HepG2 (cell line): ENCODE measurements around the gene AANAT. TPM values are rescaled to one million over a fixed set of nuclear protein-coding genes. Genes with fewer than 3 reads are reported as not detected.

ENCODE experiments used
- HOXA7 ChIP-seq: sonication (generic); formaldehyde crosslinking; IDR thresholded peaks from 2 replicates; pipeline ENCODE4 v1.8.1; 2022; ENCODE audit warnings: mild to moderate bottlenecking, missing genetic modification reagents, moderate library complexity
- KDM2A ChIP-seq: sonication (generic); formaldehyde crosslinking; IDR thresholded peaks from 2 replicates; pipeline ENCODE4 v1.4.0; 2020; ENCODE audit warnings: low read depth, missing genetic modification reagents, borderline replicate concordance
- KDM4B ChIP-seq: sonication (generic); formaldehyde crosslinking; IDR thresholded peaks from 2 replicates; pipeline ENCODE4 v1.4.0; 2020; ENCODE audit warnings: missing genetic modification reagents
- MTA1 ChIP-seq: sonication (generic); formaldehyde crosslinking; IDR thresholded peaks from 2 replicates; pipeline ENCODE4 v1.4.0; 2020; ENCODE audit warnings: missing genetic modification reagents, mild to moderate bottlenecking, borderline replicate concordance
- RORA ChIP-seq: sonication (generic); formaldehyde crosslinking; IDR thresholded peaks from 2 replicates; pipeline ENCODE4 v1.5.0; 2020; ENCODE audit warnings: mild to moderate bottlenecking, missing genetic modification reagents, moderate library complexity
- SIN3A ChIP-seq: IDR thresholded peaks from 2 replicates; pipeline ENCODE4 v1.6.1; 2011; ENCODE audit warnings: low read depth, mild to moderate bottlenecking, control low read depth, low read length, borderline replicate concordance
- TBX2 ChIP-seq: sonication (generic); formaldehyde crosslinking; IDR thresholded peaks from 2 replicates; pipeline ENCODE4 v1.5.0; 2020; ENCODE audit warnings: missing genetic modification reagents, mild to moderate bottlenecking, borderline replicate concordance
- TCF12 ChIP-seq, 2 experiments: fragments of 450-650 bp in 1 of 2; sonication (generic) in 1 of 2; formaldehyde crosslinking in 1 of 2; IDR thresholded peaks; 2 replicates each; pipeline versions ENCODE4 v1.6.1 to v1.8.0; 2017 to 2022; ENCODE audit warnings: antibody characterized with exemption in 1 of 2, mild to moderate bottlenecking in 1 of 2, missing genetic modification reagents in 1 of 2, moderate library complexity in 1 of 2
- ZBTB8A ChIP-seq: sonication (generic); formaldehyde crosslinking; IDR thresholded peaks from 2 replicates; pipeline ENCODE4 v1.4.0; 2020; ENCODE audit warnings: mild to moderate bottlenecking, low read depth, missing genetic modification reagents, borderline replicate concordance
- ZFP90 ChIP-seq: sonication (generic); formaldehyde crosslinking; IDR thresholded peaks from 2 replicates; pipeline ENCODE4 v1.8.0; 2022; ENCODE audit warnings: missing genetic modification reagents, mild to moderate bottlenecking, inconsistent platforms, borderline replicate concordance
- ZNF20 ChIP-seq: sonication (generic); formaldehyde crosslinking; IDR thresholded peaks from 2 replicates; pipeline ENCODE4 v1.4.0; 2020; ENCODE audit warnings: mild to moderate bottlenecking, moderate library complexity, missing genetic modification reagents
- ZNF619 ChIP-seq: sonication (generic); formaldehyde crosslinking; IDR thresholded peaks from 2 replicates; pipeline ENCODE4 v1.4.0; 2020; ENCODE audit warnings: mild to moderate bottlenecking, missing genetic modification reagents
- ZNF678 ChIP-seq: sonication (generic); formaldehyde crosslinking; IDR thresholded peaks from 2 replicates; pipeline ENCODE4 v1.4.0; 2020; ENCODE audit warnings: mild to moderate bottlenecking, missing genetic modification reagents
- ZNF781 ChIP-seq: sonication (generic); formaldehyde crosslinking; IDR thresholded peaks from 2 replicates; pipeline ENCODE4 v1.5.1; 2020; ENCODE audit warnings: borderline replicate concordance, mild to moderate bottlenecking, missing genetic modification reagents; ENCODE audit errors: not compliant biosample characterization
- polyA plus RNA-seq, 8 experiments: library from polyadenylated mRNA; depleted of rRNA in 3 of 8; stranded (reverse) in 7 of 8; unstranded in 1 of 8; fragments of >200 nt; fragmentation: Illumina TruSeq in 4 of 8; extraction: Trizol in 4 of 8; gene quantifications; 2 replicates each; pipeline versions ENCODE4 v1.2.1 to v1.2.3, GENCODE V29; 2011 to 2016; ENCODE audit warnings: low read depth in 4 of 8, missing spikeins in 1 of 8, mixed read lengths in 1 of 8; ENCODE audit not compliant: insufficient read depth in 1 of 8
- total RNA-seq, 5 experiments: library from RNA; depleted of rRNA; stranded (reverse); fragments of >200 nt; fragmentation: Illumina TruSeq; extraction: Trizol; gene quantifications; 2 replicates each; pipeline ENCODE4 v1.2.3, GENCODE V29; 2016; ENCODE audit warnings: low read depth in 1 of 5
- TF ChIP-seq, protein P1 (sequence below): sonication (generic); formaldehyde crosslinking; IDR thresholded peaks from 2 replicates; pipeline ENCODE4 v1.5.0; 2020; ENCODE audit warnings: mild to moderate bottlenecking, missing genetic modification reagents
- TF ChIP-seq, protein P2 (sequence below): sonication (generic); formaldehyde crosslinking; IDR thresholded peaks from 2 replicates; pipeline ENCODE4 v1.4.0; 2020; ENCODE audit warnings: mild to moderate bottlenecking, missing genetic modification reagents
- TF ChIP-seq, protein P3 (sequence below): sonication (generic); formaldehyde crosslinking; conservative IDR thresholded peaks from 2 replicates; pipeline ENCODE4 v1.5.0; 2020; ENCODE audit warnings: missing genetic modification reagents
- TF ChIP-seq, protein P4 (sequence below): IDR thresholded peaks from 2 replicates; pipeline ENCODE4 v1.6.1; 2016; ENCODE audit warnings: missing genetic modification reagents, missing compliant biosample characterization
- TF ChIP-seq, protein P5 (sequence below): sonication (generic); formaldehyde crosslinking; IDR thresholded peaks from 2 replicates; pipeline ENCODE4 v1.5.0; 2020; ENCODE audit warnings: mild to moderate bottlenecking, low read depth, missing genetic modification reagents, borderline replicate concordance

AANAT gene
- total and polyA plus RNA-seq, 2 of the 13 experiments (the other 11 are each of a cell fraction or from before 2014, with no cell fraction given), result 0.07 TPM; not detected in 1

DNA sequence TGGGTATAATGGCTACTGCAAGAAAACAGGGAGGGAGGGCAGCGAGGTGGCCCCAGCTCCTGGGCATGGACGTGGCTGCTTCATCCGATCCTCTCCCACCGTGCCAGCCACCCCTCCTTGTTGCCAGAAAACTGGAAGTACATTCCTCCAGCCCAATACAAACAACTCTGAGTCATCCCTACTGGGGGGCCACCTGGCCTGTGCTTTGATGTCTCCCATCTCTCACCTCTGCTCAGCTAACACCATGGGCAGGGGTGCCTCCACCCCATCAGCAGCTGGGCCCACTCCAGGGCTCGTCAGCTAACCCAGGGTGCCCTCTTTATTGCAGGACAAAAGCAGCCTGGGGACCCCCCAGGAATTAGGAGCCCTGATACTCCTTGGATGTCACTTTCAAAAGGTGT, 31.9 kb downstream of the AANAT start (continued):
- TF ChIP-seq, protein P1, sequence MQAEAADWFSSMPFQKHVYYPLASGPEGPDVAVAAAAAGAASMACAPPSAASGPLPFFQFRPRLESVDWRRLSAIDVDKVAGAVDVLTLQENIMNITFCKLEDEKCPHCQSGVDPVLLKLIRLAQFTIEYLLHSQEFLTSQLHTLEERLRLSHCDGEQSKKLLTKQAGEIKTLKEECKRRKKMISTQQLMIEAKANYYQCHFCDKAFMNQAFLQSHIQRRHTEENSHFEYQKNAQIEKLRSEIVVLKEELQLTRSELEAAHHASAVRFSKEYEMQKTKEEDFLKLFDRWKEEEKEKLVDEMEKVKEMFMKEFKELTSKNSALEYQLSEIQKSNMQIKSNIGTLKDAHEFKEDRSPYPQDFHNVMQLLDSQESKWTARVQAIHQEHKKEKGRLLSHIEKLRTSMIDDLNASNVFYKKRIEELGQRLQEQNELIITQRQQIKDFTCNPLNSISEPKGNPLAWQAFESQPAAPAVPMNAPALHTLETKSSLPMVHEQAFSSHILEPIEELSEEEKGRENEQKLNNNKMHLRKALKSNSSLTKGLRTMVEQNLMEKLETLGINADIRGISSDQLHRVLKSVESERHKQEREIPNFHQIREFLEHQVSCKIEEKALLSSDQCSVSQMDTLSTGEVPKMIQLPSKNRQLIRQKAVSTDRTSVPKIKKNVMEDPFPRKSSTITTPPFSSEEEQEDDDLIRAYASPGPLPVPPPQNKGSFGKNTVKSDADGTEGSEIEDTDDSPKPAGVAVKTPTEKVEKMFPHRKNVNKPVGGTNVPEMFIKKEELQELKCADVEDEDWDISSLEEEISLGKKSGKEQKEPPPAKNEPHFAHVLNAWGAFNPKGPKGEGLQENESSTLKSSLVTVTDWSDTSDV (CRISPR knock-in tag), result 0 out of 2 replicates have a peak, but pooled peaks have one; percentile 43
- TF ChIP-seq ZNF781 (CRISPR knock-in tag), result no peak
- 0 out of 2 replicates have a peak, but pooled peaks have one; percentile 46 for TF ChIP-seq ZNF20 (CRISPR knock-in tag)
- TF ChIP-seq, protein P2, sequence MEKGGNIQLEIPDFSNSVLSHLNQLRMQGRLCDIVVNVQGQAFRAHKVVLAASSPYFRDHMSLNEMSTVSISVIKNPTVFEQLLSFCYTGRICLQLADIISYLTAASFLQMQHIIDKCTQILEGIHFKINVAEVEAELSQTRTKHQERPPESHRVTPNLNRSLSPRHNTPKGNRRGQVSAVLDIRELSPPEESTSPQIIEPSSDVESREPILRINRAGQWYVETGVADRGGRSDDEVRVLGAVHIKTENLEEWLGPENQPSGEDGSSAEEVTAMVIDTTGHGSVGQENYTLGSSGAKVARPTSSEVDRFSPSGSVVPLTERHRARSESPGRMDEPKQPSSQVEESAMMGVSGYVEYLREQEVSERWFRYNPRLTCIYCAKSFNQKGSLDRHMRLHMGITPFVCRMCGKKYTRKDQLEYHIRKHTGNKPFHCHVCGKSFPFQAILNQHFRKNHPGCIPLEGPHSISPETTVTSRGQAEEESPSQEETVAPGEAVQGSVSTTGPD (CRISPR knock-in tag), result peak; percentile 82
- TF ChIP-seq KDM4B (CRISPR knock-in tag), result peak; percentile 80; the same call in 1 of the 2 replicates
- peak; percentile 84; the same call in 1 of the 2 replicates for TF ChIP-seq SIN3A
- no peak for TF ChIP-seq ZFP90 (CRISPR knock-in tag)
- TF ChIP-seq, protein P3, sequence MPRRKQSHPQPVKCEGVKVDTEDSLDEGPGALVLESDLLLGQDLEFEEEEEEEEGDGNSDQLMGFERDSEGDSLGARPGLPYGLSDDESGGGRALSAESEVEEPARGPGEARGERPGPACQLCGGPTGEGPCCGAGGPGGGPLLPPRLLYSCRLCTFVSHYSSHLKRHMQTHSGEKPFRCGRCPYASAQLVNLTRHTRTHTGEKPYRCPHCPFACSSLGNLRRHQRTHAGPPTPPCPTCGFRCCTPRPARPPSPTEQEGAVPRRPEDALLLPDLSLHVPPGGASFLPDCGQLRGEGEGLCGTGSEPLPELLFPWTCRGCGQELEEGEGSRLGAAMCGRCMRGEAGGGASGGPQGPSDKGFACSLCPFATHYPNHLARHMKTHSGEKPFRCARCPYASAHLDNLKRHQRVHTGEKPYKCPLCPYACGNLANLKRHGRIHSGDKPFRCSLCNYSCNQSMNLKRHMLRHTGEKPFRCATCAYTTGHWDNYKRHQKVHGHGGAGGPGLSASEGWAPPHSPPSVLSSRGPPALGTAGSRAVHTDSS (CRISPR knock-in tag), result no peak
- no peak for TF ChIP-seq ZNF619
- TF ChIP-seq RORA (CRISPR knock-in tag), result no peak
- TF ChIP-seq KDM2A (CRISPR knock-in tag), result peak; percentile 84
- peak; percentile 75; the same call in 1 of the 2 replicates for TF ChIP-seq MTA1 (CRISPR knock-in tag)
- TF ChIP-seq, protein P4, sequence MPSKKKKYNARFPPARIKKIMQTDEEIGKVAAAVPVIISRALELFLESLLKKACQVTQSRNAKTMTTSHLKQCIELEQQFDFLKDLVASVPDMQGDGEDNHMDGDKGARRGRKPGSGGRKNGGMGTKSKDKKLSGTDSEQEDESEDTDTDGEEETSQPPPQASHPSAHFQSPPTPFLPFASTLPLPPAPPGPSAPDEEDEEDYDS (CRISPR knock-in tag), result peak; percentile 66; the same call in 1 of the 2 replicates
- TF ChIP-seq, protein P5, sequence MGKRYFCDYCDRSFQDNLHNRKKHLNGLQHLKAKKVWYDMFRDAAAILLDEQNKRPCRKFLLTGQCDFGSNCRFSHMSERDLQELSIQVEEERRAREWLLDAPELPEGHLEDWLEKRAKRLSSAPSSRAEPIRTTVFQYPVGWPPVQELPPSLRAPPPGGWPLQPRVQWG, result no peak
- peak; percentile 99 for TF ChIP-seq TBX2 (CRISPR knock-in tag)
- no peak for TF ChIP-seq HOXA7 (CRISPR knock-in tag)
- TF ChIP-seq TCF12 (IDR thresholded peaks at IDR 0.05), result no peak
- TF ChIP-seq TCF12 (CRISPR knock-in tag; IDR thresholded peaks at IDR 0.05), result peak; percentile 95
- TF ChIP-seq ZBTB8A (CRISPR knock-in tag), result no peak
- TF ChIP-seq ZNF678 (CRISPR knock-in tag), result no peak
